T-helper 9 cell (primary cell): ENCODE results near the gene RANGAP1.

Experiments
- DNase-seq: peaks from one replicate; pipeline ENCODE4 v3.0.0-alpha.2; 2020

RANGAP1 gene

DNA sequence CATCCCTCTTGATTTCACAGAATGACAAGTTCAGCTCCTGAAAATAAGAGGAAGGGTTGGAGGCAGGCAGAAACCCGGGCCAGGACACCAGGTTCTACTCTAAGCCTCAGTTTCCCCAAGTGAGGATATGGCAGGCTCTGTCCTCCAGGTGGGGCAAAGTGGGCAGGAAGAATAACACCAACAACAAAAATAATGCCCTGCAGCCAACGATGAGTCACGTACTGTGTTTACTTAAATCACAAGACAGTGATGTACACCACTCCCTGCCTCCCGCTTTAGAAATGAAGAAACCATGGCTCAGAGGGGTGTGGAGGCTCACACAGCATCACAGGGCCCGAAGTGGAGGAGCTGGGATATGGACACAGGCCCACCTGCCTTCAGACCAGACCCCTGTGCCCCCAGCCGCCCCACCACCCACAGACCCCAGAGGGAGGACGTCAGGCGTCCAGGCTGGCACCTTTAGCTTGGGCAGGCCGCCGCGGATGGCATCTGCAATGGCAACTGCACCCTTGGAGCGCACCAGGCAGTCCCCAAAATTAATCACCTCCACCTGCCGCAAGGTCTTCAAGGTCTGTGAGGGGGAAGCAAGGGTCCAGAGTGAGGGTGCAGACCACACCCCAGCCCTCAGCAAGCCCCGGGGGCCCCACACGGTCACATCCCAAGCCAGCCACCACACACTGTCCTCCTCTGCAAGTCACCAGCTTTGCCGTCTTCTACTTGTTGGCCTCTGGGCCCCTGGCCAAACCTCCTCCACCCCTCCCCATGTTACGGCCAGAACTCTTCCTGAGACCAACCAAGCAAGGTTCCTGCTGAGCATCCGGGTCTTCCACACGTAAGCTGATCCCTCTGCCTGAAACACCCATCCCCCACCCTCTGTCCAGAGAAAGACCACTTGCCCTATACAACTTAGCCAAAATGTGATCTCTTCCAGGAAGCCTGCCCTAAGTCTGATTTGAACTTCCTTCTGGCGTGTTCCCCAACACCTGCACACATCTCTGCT lies 29.4 kb downstream of the RANGAP1 start:
- no peak for DNase-seq

DNA sequence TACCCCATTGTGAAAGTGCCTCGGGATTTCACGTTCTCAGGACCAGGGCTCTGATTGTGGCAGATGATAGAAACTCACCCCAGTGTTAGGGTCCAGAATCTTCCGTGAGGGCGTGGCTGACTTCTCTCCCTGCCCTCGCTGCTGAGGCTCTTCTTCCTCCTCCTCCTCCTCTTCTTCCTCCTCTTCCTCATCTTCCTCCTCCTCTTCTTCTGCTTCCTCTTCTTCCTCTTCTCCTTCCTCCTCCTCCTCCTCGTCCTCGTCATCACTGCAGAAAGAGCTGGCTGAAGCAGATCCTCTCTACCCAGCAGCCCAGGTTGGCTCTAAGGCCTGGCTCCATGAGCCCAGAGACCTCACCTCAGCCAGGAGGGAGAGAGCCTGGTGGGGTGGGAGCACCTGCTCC lies 31.8 kb downstream of the RANGAP1 start:
- no peak for DNase-seq

DNA sequence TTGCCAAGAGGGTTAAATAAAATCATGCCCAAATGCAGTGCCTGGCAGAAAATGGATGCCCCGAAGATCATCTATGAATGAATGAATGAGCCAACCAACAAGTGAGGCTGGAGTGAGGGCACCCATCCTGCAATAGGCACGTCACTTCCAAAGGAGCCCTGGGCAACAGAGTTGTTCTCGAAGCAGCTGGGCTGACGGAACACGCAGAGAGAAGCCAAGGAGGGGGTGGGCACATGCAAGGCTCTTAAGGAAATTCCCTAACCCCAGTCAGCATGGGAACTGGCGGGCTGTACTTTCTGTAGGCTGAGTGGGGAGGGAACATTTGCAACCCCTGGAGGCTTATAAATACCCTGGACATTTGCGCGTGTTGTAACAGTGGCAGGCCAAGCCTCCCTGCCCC lies 33.6 kb downstream of the RANGAP1 start:
- DNase-seq: no peak

DNA sequence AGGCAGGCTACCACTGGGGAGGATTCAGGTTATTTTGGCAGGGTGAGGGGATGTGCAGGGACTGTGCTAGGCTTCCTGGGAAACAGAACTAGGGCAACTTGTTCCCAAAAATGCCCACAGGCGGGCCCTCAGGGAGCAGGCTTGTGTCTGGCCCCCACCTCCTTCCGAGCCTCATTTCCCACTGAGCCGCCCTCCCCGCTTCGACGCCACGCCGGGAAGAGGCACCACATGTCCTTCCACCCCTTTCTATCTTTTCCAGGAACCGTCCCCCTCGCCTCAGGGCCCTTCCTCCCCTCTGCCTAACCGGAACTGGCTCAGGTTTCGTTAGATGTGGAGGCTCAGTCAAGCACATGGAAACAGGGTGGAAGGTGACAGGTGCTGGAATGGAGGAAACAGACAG lies 35.9 kb downstream of the RANGAP1 start:
- DNase-seq: no peak

DNA sequence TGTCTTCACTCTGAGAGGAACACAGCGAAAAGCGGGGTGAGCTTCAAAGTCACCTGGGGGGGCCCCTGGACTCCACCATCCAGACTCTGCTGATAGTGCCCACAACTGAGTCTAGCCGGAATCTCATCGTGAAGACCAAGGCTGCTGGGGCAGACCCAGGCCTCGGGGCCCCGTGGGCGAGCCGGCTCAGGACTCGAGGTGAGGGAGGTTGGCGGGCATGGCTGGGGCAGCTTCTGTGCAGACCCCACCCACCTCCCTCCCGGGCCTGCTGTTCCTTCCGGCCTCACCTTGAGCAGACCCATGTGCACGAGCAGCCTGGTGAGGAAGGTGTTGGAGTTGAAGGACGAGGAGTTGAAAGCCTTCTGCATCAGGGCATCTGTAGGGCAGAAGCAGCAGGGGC lies 36.5 kb downstream of the RANGAP1 start:
- DNase-seq: no peak

DNA sequence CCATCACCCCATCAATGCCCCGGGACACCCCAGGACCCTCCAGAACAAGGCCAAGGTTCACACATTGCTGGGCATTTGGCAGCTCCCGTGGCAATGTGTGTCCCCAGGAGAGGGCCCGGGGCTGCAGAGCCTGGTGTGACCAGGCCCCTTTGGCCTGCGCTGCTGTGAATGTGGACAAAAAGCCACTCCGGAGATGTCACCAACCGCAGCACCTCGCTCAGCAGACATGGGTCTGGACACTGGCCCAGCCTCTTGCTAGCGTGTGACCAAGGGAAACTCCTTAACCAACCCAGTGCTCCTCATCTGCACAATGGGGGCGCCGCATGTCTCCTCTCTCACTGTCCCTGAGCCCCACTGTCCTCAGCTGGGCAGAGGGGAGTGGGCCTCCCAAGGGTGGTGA lies 37.2 kb downstream of the RANGAP1 start:
- DNase-seq: no peak

DNA sequence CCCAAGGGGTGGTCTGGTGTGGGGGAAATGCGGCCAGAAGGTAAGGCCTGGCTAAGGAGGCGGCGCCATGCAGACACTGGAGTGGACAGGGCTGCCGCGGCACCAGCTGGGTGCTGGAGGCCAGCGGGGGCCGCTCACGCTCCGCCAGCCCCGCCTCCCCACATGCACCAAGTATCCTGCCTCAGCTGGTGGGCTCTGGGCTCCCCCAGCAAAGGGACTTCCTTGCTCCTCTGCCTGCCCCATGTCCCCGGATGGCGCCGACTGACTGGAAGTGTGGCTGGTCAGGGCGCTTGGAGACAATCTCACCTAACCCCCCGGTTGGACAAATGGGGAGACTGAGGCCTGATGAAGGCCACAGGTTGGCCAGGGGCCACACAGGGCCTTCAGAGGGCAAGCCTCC lies 37.7 kb downstream of the RANGAP1 start:
- DNase-seq: no peak

DNA sequence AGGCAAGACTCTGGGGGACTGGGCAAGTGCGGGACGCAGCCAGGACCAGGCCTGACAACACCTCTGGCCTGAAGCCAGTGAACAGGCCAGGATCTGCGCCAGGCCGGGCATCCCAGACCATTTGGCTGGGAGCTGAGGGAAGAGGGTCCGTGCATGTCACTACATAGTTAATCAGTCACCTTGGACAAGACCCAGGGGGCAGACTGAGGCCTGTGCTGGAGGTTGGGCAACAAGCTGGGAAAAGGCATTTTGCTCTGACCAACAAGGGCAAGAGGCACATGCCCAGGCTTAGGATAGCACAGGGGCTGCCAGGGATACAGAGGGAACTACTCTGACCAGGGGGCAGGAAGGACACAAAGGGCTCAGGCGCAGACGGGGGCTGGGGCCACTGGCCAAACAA lies 38.3 kb downstream of the RANGAP1 start:
- no peak for DNase-seq

DNA sequence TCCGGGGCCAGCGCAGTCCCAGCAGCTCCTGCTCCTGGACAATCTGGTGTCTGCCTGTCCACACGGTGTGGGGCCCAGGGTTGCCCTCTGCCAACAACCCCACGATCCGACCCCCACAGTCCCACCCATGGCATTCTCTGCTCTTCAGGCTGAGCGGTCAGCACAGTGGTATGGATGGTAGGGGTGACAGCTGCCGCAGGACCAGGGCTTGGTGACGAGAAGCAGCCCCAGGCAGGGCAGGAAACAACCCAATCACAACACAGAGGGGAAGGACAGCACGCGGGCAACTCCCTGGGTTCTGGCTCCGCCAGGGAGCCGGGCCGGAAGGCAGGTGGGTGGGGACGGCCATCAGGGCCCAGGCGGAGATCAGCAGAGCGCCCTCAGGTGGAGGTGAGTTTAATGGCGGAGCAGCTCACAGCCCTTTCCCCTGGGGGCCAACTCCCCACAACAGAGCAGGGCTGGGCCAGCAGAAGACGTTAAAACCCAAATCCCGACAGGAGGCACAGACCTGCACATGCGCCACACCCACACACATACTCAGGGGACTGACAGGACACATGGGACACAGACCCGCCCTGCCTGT lies 40.0 kb downstream of the RANGAP1 start:
- DNase-seq: no peak

DNA sequence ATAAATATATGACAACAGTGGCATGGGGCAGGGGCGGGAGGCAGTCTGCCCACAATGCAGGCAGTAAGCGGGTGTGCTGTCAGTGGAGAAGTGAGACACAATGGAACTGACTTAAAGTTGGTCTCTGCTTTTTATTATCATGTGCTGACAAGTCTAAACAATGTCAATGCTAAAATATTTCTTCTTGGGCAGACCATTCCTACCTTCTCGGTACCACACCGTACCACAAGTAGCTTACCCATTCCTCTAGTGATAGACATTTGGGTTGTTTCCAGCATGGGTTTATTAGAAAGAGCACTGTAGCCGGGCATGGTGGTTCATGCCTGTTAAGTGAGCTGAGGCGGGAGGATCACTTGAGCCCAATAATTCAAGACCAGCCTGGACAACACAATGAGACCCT lies 42.6 kb downstream of the RANGAP1 start:
- DNase-seq: no peak

DNA sequence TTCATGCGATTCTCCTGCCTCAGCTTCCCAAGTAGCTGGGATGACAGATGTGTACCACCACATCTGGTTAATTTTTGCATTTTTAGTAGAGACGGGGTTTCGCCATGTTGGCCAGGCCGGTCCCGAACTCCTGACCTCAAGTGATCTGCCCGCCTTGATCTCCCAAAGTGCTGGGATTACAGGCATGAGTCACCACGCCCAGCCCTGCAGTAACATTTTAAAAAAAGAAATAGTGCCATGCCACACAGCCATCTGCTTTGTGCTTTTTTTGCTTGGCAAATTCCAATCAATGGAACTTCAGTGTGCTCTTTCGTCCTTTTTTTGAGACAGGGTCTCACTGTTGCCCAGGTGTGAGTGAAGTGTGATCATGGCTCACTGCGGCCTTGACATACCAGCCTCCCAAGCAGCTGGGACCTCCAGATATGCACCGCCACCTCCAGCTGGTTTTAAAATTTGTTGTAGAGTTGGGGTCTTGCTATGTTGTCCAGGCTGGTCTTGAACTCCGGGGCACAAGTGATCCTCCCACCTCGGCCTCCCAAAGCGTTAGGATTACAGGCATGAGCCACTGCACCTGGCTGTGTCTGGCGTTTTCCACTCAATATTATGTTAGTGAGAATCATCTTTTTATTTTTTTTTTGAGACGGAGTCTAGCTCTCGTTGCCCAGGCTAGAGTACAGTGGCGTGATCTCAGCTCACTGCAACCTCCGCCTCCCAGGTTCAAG lies 43.4 kb downstream of the RANGAP1 start:
- no peak for DNase-seq

DNA sequence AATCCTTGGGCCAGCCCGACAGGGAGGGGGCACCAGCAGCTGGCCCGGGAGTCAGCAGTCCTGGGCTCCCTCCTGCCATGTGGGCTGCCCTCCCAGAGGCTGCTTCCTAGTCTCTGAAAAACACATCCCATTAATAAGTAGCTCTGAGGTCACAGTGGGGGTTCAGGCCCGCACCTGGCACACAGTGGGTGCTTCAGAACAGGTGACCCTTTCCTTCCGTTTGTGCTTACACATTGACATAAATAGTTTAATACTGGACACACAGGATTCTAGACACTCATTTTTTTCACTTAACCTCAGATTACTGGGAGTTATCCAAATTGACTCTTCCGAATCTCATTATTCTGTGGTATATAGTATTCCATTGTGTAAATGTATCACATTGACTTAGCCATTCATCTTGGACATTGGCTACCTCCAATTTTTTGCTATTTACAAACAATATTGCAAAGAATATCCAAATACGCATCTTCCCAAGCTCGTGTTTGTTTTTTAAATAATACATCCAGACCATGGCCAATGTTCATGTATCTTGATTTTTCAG lies 44.8 kb downstream of the RANGAP1 start:
- no peak for DNase-seq

DNA sequence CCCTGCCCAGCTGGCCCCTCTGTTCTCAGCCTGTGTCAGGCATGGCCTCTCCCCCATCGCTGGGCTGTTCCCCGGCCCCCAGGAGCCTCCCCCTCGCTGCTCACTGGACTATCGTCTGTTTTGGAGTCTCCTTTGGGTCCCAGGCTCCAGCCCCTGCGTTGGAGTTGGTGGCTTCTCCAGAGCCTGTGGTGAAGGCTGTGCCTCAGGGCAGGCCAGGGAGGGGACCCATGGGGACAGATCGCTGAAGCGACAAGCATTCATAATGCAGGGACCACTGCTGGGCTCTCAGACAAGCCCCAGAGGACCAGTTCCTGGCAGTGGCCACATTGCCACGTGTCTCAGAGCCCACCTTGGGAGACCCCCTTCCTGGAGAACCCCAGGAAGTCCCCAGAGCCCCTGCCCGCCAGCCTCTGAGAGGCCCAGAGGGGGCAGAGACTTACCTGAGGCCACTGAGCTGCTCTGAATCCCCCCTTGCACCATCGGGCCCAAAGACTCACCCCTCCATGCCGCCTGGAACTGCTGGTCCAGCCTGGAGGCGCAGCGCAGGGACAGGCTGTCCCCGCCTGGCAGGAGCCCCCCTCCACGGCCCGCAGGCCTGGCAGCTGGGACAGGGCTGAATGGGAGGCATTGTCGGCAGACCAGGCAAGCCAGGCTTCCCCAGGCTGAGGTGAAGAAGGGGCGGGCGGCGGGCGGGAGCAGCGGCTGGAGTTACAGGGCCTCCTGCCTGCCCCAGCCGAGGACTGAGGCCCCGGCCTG lies 45.4 kb downstream of the RANGAP1 start, which contains the start of gene CHADL:
TSS of gene CHADL (minus strand) at position 555 of the 756 bp plus-strand sequence. CDS start at position 505, 50 bp downstream.
- DNase-seq: no peak

DNA sequence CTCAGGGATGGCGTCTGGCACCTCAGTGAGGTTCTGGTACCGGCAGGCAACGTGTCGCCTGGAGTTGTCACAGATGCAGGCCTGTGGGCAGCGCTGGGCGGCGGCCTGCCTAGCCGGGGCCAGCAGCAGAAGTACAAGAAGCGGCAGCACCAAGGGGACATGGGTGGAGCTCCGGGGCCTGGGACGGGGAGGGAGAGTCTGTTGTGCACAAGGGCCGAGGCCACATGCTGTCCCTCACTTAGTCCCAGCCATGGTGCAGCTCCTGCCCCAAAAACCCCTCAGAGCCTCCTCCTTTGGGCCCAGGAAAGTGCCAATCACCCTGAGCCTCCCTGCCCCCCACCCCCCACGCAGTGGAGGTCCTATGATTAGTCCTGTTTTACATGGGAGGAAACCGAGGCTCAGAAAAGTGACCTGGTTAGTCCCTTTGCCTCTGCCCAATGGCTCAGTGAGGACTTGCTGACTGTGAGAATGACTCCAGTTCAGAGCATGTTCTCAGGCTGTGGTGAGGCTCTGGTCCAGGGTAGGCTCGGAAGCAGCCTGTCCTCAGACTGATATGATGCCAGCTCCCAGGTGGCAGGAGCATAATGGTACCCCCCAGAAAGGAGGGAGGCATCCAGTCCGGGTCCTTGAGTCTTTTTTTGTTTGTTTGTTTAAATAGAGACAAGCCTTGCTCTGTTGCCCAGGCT lies 46.4 kb downstream of the RANGAP1 start:
- no peak for DNase-seq

DNA sequence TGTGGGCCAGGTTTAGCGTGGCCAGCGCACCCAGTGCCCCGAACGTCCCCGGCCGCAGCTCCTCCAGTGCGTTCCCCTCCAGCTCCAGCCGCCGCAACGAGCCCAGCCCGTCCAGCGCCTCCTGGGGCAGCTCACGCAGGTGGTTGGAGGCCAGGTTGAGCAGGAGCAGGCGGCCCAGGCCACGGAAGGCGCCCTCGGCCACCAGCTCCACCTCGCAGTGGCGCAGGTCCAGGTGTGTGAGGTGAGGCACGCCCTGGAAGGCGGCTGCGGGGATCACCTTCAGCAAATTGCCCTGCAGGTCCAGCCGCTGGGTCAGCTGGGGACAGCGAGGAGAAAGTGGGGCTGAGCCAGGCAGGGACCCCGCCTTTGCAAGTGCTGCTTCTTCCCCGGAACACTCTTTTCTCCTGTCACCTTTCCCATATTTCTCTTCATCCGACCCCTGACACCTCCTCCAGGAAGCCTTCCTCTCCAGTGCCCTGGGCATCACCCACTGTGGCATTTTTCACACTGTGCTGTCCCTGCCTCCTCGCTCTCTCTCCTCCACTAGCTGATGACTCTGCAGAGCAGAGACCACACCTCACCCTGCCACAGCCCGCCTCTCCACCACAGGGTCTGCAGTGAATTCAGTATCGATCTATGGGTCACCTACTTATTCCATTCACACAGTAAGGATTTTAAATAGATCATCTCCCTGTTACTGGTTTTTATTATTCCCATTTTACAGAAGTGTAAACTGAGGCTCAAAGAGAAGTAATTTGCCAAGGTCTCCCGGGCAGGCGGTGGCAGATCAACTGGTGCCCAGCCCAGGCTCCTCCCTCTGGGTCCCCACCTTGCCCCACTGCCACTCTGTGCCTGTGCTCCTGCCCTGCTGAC lies 47.2 kb downstream of the RANGAP1 start:
- DNase-seq: no peak

DNA sequence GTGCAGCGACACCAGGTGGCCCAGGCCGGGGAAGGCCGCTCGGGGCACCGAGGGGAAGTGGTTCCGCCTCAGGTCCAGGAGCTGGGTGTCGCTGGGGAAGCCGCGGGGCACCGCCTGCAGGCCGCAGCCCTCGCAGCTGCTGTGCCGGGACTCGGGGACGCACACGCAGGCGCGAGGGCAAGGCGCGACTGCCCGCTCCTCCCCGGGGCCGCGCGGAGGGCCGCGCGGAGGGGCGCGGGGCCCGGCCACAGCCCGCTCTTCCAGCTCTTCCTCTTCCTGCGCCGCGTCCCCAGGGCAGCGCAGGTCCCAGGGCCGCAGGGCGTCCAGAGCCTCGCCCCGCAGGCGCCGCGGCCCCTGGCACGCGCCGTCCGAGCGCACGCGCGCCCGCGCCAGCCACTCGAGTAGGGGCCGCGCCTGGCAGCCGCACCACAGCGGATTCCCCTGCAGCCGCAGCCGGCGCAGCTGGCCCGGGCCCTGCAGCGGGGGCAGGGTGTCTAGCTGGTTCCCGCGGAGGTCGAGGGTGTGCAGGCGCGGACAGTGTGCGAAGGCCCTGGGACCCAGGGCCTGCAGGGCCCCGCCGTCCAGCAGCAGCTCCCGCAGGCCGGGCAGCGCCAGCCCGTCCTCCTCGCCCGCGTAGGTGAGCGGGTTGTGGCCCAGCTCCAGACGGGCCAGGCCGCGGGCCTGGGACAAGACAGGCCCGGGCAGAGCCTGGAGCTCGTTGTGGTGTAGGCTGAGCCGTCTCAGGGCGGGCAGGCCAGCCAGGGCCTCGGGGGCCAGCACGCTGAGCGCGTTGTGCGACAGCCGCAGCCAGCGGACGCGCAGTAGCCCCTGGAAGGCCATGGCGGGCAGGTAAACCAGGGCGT lies 48.0 kb downstream of the RANGAP1 start:
- peak; percentile 69 for DNase-seq

DNA sequence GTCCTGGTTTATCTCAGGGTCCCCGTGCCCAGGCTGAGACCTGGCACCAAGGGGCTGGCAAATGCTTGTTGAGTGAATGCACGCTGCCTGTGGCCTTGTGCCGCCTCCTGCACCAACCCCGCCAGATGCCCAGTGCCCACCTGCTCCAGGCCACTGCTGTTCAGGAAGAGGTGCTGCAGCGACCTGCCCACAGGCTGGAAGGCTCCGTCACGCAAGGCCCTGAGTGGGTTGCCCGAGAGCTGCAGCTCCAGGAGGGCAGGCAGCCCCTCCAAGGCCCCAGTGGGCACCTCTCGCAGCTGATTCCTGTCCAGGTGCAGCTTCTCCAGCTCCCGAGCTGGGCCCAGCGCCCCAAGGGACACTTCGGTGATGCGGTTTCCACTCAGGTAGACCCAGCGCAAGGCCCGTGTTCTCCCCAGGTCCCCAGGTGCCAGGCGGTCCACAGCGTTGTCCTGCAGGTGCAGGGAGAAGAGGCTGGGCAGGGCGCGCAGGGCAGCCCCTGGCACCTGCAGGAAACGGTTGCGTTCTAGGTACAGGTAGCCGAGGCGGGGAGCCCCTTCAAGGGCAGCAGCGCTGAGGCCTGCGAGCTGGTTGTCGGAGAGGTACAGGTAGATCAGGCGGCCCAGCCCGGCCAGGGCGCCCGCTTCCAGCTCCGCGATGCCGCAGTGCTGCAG lies 48.8 kb downstream of the RANGAP1 start:
- no peak for DNase-seq

DNA sequence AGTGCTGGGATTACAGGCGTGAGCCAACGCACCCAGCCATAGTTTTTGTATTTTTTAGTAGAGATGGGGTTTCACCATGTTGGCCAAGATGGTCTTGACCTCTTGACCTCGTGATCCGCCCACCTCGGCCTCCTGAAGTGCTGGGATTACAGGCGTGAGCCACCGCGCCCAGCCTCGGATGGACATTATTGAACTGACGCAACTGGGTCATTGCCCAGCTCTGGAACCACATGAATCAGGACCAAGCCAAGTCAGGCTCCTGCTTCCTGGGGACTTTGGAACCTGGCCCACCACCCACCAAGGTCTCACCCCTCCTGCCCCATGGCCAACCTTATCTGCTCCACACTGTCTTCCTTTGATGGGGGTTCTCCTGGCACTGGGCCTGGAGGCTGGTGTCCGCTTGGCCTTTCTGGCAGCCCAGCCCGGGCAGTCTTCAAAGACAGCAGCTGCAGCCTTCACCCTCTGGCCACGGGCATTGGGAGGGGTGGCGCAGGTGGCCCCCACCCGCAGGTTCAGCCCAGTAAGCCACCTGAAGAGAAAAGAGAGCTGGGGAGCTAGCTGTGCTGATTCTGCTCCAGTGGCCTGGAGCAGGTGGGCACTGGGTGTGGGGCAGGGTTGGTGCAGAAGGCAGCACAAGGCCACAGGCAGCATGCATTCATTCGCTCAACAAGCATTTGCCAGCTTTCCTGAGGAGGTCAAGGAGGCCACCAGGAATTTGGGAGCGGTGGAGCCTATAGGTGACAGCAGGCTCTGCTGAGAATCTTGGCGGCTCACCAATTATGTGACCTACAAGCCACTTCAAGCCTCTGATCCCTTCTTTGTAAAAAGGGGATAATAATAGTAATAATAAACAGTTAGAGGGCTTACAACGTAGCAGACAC lies 50.9 kb downstream of the RANGAP1 start:
- no peak for DNase-seq
